ENCODE results near the gene LHFPL3.

GRCh38 chr7:104933022-104933421 lies 604.6 kb downstream of the LHFPL3 start:
- no peak for TF ChIP-seq CTCF (IDR thresholded peaks at IDR 0.05)
- no peak for TF ChIP-seq EZH2 (IDR thresholded peaks at IDR 0.05)
- no peak for TF ChIP-seq EZH2phosphoT487 (IDR thresholded peaks at IDR 0.05)
